SKM-1 treated with dmso at 0.1 percent for 144 hours (cell line): ENCODE measurements around the gene PIGN.
A peak's percentile ranks its signal among the peaks of the same experiment; 100 is the strongest.
"Not testable (repeated sequence)": the region's sequence is repeated elsewhere in the genome, so short reads cannot be mapped to it uniquely, and the experiment has no call there.

ENCODE experiments used
- DNase-seq: peaks from one replicate; lab custom pipeline; 2025; ENCODE audit not compliant: unreplicated experiment; lab: John Stamatoyannopoulos, UW

The PIGN gene

DNA sequence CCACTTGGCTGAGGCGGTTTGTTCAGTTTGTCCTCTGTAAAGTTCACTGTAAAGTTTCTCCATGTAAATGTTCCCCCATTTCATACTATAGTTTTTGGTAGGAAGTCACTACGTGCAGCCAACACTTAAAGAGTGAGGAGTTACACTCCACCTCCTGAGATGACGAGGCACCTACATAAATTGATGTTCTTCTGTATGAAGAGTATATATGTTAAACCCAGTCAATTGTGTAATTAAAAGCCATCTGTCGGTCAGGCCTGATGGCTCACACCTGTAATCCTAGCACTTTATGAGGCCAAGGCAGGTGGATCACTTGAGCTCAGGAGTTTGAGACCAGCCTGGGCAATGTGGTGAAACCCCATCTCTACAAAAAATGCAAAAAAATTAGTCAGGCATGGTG lies 7.6 kb downstream of the PIGN start:
- no peak for DNase-seq

DNA sequence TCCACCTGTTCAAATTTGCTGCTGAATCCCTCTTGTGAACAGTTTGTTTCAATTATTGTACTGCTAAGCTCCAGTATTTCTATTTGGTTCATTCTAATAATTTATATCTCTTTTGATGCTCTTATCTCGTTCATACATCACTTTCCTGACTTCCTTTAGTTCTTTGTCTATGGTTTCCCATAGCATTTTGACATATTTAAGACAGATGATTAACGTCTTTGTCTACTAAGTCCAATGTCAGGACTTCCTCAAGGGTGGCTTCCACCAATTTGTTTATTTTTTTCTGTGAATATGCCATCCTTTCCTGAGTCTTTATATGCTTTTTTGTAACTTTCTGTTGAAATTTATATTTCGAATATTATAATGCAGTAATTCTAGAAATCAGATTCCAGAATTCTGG lies 9.6 kb downstream of the PIGN start:
- DNase-seq = no peak

DNA sequence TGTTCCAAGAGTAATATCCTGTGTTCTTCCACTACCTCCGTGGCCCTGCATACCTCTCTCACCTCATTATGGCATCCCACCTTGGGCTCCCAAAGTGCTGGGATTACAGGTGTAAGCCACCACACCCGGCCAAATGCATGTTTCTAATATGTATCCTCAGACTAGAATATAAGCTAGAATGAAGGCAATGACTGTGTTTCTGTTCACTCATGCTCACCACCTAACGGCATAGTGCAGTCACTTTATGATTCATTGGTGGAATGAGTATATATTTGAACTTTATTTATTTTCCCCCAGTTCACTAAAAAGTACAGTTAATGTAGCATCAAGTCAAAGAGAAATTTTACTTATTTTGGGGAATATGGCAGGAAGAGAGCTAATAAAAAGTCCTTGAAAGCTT lies 11.3 kb downstream of the PIGN start:
- no peak for DNase-seq

DNA sequence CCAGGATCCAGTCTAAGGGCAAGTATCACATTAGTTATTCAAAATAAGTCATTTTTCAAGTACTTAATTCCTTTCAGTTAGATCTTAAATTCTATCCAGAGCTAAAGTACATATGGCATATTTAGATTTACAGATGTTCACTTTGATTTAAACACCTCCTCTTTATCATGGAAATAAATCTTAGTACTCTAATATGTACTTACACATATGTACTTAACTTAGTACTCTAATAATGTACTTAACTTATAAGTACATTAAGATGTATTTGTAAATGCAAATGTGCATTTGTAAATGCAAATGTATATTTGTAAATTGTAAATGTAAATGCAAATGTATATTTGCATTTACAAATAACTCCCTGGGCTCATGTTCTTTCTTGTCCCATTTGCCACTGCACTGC lies 14.6 kb downstream of the PIGN start:
- no peak for DNase-seq

DNA sequence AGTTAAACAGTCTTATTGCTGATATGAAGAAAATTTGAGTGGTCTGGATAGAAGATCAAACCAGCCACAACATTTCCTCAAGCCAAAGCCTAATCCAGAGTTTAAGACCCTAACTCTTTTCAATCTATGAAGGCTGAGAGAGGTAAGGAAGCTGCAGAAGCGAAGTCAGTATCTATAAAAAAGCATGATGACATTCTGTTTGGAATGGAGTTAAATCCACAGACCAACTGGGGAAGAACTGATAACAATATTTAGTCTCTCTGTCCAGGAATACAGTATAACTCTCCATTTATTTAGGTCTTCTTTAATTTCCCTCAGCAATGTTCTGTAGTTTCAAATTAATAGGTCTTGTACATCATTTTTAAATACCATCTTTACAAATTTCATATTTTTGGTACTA lies 16.0 kb downstream of the PIGN start:
- no peak for DNase-seq

DNA sequence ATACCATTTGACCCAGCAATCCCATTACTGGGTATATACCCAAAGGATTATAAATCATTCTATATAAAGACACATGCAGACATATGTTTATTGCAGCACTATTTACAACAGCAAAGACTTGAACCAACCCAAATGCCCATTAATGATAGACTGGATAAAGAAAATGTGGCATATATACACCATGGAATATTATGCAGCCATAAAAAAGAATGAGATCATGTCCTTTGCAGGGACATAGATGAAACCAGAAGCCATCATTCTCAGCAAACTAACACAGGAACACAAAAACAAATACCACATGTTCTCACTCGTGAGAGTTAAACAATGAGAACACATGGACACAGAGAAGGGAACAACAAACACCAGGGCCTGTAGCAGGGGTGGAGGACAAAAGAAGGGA lies 20.3 kb downstream of the PIGN start:
- not testable (repeated sequence) for DNase-seq

DNA sequence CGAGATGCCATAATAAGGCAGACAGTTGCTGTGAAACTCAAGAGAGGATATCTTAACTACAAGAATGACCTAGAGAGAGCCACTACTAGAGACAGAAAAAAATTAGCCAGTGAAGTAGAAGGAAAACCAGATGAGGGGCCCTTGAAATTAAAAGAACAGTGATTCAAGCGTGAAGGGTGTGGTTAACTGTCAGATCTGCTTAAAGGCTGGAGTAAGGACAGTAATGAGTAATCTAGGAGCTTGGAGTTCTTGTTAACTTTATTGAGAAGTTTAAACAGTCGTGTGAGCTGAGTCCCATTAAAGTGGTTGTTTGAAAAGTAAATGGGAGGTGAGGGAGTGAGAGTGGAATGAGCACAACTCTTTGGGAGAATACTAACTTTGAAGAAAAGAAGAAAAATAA lies 21.3 kb downstream of the PIGN start:
- no peak for DNase-seq

DNA sequence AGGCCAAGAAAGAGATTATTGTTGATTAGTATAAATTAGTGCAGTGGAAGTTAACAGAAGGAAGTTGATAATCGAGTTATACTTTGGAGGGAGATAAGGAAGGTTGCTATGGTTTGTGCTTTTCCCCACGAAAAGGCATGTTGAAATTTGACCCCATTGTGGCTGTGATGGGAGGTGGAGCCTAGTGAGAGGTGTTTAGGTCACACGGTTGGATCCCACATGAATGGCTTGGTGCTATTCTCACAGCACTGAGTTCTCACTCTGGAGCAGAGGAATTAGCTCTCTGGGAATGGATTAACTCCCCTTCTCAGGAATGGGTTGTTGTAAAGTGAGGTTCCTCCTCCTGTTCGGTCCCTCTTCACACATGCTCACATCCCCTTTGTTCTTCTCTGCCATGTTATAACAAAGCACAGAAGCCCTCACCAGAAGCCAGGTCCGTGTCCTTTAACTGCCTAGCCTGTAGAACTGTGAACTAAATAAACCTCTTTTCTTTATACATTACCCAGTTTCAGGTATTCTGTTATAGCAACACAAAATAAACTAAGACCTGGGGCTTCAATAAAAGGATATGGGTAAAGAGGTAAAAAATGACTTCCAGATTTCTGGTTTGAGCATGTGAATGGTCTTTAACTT lies 21.9 kb downstream of the PIGN start:
- DNase-seq = no peak

DNA sequence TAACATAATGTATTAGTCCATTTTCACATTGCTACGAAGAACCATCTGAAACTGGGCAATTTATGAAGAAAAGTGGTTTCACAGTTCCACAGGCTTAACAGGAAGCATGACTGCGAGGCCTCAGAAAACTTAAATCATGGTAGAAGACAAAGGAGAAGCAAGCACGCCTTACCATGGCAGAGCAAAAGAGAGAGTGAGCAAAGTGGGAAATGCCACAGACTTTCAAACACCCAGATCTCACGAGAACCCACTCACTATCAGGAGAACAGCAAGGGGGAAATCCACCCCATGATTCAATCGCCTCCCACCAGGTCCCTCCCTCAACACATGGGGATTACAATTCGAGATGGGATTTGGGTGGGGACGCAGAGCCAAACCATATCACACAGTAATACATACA lies 22.5 kb downstream of the PIGN start:
- no peak for DNase-seq

DNA sequence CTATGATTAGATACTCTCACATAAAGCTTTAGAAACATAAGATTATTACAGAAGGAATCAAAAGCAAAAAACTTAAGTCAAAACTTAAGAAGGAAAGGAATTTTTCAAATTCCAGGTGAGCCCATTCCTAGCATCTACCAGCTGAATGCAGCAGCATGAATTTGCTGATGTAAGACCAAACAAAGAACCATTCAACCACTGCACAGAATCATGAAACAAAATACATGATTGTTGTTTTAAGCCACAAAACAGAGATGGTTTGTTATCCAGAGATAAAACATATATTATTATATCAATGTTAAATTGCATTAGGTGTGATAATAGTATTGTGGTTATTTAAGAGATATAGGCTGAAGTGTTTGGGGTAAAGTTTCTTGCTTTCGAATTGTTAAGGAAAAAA lies 29.0 kb downstream of the PIGN start:
- no peak for DNase-seq

DNA sequence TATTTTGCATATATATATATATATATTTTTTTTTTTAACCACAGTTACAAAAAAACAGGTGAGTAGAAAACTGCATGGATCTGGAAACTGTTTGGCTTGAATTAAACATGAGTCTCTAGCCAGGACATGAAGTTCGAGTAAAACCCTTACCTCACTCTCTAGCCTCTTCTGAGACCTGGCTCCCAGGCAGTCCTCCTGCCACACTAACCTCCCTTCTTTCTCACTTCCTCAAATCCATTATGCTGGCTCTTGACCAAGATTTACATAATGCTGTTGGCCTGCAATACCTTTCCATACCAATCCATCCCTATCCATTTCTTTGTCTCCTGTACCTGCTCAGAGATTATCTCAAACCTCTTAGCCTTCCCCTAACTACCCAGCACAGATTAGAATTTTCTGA lies 34.0 kb downstream of the PIGN start:
- DNase-seq = peak; percentile 23

DNA sequence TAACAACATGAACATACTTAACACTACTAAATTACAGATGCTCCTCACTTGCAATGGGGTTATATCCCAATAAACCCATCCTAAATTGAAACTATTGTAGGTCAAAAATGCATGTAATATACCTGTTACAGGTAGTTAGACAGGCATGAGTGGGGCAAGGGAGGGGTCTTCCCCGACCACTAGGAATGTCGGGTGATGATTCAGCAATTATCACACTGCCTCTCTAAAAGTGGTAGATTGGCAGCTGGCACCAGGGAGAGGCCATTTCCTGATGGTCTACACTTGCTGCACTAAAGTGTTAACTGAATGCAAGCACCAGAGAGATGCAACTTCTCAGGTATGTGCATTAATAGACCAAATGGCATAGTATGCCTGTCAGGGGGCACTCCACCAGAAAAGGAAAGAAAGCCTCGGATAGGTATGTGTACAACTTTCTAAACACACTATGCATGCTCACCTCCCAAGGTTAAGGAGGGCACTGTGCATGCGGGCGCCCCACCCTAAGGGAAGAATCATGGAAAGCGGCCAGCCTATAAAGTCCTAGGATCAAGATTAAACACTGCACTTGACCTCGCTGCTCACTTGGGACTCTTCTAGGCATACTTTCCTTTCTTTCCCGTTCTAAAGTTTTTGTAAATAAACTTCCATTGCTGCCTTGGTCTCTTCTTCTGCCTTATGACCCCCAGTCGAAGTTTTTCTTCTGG lies 35.6 kb downstream of the PIGN start:
- DNase-seq = no peak

DNA sequence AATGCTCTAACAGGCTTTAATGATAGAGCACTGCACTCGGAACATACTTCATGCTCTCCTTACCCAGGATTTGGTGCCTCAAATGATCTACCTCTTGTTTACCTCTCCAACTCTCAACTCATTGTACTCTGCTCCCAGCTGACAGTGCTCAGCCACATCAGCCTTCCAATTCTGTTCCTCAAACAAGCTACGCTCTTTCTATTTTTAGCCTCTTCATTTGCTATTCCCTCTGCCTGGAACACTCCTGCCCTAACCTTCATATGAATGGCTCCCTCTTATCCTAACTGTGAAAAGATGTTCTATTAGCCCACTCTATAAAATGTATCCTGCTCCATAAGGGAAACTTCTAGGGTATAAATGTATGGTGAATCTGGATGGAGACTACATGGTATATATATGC lies 42.5 kb downstream of the PIGN start:
- DNase-seq = no peak

DNA sequence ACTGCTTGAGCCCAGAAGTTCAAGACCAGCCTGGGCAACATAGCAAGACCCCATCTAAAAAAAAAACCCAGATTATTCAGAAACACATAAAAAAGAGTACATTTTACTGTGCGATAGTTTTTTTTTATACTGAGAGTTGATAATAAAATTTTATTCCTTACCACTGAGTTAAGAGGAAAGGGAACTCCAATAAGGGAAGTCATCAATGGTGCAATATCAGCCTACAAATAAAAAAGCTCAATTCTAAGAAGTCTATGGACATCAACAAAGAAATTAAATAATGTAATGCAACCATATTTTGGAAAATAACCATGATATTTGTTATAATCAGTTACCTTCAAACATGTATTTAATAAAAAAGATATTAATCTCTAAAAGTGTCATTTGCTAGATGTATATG lies 46.6 kb downstream of the PIGN start:
- no peak for DNase-seq

DNA sequence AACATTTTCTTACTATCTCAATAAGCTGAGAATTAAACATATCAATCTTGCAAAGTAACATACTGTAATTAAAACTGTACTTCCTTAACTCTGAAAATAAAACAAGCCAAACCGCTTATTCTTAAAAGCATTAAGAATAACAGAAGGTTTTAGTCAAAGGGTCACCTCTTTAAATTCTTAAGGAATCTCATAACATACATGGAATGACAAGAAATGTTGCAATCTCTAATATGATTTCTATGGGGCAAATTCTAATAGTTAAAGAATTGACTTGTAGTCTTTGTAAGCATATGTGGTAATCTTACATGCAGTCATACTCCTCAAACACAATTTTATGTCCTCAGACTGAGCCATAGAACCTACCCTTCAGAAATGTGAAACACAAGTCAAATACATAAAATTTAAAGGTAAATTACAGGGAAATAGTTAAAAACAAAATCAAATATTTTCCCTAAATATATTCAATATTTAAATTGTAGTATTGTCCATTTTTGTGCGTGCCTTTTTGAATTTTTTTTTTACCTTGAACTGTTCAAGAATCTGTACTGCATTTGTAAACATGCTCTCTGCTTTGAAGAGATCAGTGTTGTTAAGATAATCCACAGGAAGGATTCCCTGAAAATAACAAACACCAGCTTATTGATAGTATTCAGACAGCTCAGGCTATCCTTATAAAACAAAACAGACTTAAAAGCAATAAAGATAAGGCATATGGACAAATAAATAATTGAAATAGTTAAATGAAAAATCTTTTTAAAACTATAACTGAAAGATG lies 48.2 kb downstream of the PIGN start:
- no peak for DNase-seq

DNA sequence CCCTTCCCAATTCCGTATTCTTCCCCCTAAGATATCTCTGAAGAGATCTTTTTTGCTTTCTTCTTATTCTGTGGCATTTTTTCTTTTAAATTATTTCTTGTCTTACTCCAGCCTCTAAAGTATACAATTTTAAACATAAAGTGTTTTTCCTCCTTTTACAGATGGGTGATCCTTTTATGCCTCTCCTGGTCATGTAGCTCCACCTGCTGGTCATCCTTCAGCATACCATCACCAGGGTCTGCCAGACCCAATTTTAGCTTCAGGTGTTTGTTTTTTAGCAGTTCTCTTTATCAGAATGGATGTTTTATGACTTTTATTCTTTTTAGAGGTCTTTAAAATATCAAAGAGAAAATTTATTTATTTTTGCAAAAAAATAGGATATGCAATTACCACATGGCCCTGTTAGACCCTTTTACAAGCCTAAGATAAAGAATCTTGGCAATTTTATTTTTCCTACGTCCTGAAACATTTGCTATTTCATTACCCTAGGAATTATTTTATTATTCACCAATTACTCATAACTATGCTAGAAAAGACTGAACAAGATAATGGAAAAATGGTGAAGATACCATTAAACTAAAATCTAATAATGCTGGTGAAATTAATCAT lies 55.5 kb downstream of the PIGN start:
- DNase-seq = peak; percentile 63

DNA sequence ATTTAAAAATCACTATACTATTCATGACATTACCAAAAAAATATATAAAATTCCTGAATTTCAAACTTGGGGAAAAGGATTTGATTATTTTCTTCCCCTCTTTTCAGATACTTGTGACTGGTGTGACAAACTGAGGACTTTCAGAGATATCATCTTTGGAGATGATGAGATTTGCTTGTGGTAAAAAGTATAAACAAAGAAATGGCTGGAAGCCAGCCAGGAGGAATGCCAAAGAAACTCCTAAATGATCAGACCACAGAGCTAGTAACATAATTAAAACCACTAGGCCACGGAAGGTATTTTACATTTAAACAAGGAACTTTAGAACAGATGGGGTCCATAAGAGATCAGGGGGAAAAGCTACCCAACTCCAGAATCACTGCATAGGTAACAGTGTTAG lies 58.7 kb downstream of the PIGN start:
- no peak for DNase-seq

DNA sequence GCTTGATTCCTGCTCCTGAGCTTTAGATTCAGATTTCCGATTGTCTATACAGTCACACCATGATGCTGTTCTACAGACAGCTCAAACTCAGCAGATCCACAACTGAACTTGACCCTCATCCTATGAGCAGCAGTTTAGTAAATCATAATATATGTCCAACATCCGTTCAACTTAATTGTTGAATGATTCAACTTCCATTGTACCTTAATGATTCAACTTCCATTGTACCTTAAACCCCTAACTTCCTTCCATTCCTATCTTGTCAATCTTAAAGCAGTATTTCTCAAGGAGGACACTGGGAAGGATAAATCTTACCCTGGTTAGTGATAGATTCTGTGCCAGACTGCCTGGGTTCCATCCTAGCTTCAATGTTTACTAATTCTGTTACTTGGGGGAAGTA lies 60.1 kb downstream of the PIGN start:
- no peak for DNase-seq

DNA sequence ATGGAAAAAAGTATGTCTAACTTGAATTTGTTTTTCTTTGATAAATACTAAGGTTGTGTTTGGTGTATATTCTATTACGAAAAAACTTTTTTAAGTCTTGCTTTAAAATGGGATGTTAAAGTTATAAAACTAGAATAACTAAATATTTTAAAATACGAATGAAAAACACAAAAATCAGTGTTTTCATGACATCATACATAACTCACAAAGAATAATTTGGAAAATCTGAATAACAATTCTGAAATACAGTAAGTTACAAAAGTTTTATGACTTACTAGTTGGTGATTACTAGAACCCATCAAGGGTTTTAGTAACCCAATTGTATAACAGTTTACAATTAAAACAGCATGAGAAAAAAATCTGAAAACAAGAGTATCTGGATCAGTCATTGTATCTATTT lies 61.2 kb downstream of the PIGN start:
- DNase-seq = no peak

DNA sequence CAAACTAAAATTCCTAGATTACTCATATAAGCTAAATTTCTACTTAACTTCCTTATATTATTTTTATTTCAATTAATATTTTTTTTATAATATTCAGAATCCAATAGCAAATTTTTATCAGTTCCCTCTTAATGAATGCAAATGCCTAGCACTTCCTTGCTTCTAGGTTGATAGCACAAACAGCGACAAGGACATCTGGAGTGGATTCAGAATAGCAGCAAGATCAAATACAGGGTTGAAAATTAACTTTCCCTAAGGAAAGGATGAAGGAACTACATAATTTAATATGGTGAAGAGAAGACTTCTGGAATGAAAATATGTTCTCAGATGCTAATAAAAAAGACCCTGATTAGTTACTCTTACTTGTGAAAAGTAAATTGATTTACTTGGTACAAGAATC lies 64.5 kb downstream of the PIGN start:
- no peak for DNase-seq

DNA sequence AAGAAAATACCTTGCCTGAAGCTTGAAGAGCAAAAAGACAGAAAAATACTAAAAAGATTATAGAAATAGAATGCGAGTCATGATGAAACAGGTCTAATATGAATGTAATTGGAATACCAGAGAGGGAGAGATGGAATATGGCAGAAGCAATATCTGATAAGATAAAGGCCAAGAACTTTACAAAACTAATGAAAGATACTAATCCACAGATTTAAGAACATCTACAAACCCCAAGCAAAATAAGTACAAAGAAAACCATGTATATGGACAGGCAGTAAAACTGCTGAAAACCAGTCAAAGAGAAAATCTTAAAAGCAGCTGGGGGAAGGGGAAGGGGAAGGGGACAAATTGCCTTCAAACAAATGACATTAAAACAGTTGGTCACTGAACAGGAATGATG lies 67.0 kb downstream of the PIGN start:
- DNase-seq = no peak

DNA sequence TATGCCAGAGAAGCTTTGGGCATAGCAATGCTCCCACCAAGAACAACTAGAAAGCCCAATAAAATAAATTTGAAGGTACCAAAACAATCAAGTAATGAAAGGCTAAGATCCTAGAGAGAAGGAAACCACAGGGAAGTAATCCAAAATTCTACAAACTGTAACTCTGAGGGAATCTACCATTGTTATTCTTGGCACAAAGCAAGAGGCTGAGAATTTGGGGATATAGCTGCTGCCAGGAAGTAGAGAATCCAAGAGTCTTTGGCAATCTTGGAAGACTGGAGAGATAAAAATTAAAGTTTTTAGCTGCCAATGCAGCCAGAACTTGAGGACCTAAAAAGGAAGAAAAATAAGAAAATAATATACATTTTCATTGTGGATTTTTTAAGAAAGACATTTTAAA lies 68.5 kb downstream of the PIGN start:
- DNase-seq = no peak
